ENCODE results near the gene EIF2B5.

Gene EIF2B5

DNA sequence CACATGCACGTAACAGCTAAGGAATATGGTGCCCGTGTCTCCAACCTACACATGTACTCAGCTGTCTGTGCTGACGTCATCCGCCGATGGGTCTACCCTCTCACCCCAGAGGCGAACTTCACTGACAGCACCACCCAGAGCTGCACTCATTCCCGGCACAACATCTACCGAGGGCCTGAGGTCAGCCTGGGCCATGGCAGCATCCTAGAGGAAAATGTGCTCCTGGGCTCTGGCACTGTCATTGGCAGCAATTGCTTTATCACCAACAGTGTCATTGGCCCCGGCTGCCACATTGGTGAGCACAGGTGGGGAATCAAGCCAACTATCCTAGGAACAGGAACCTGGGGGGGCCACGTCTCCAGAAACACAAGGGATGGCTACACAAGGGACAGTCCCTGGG is 5.3 kb downstream of the EIF2B5 start:
- peaks cover 31% of the 10 kb centered on the region for H3K36me3 ChIP-seq (replicated peaks; ENCODE audit: insufficient read depth, low read length)

DNA sequence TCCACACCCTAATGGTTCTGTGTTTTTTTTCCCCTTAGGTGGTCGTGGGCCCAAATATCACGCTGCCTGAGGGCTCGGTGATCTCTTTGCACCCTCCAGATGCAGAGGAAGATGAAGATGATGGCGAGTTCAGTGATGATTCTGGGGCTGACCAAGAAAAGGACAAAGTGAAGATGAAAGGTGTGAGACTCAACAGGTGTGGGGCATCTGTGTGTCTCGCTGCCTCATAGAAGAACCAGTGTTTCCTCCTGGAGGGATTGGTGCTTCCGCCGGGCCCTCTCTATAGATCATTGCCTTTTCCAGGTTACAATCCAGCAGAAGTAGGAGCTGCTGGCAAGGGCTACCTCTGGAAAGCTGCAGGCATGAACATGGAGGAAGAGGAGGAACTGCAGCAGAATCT is 7.0 kb downstream of the EIF2B5 start:
- H3K4me2 ChIP-seq (ENCODE audit: low read depth, low read length), result no peak overlapping the region
- no peak overlapping the region for H3K9ac ChIP-seq (ENCODE audit: low read length)
- H3K79me2 ChIP-seq (ENCODE audit: low read length), result peaks cover 32% of the 10 kb centered on the region
- no peaks in the 10 kb centered on the region for H3K4me1 ChIP-seq (ENCODE audit: low read length)
- H3K9me3 ChIP-seq (replicated peaks; ENCODE audit: insufficient read depth, low read length), result no peaks in the 10 kb centered on the region
- H3K36me3 ChIP-seq (replicated peaks; ENCODE audit: insufficient read depth, low read length), result peaks cover 31% of the 10 kb centered on the region
- TF ChIP-seq EZH2phosphoT487 (IDR thresholded peaks at IDR 0.05; ENCODE audit: low read length) (no peak), EZH2 (optimal IDR thresholded peaks at IDR 0.05; ENCODE audit: low read depth, low read length) (no peak)
- TF ChIP-seq, protein P1, sequence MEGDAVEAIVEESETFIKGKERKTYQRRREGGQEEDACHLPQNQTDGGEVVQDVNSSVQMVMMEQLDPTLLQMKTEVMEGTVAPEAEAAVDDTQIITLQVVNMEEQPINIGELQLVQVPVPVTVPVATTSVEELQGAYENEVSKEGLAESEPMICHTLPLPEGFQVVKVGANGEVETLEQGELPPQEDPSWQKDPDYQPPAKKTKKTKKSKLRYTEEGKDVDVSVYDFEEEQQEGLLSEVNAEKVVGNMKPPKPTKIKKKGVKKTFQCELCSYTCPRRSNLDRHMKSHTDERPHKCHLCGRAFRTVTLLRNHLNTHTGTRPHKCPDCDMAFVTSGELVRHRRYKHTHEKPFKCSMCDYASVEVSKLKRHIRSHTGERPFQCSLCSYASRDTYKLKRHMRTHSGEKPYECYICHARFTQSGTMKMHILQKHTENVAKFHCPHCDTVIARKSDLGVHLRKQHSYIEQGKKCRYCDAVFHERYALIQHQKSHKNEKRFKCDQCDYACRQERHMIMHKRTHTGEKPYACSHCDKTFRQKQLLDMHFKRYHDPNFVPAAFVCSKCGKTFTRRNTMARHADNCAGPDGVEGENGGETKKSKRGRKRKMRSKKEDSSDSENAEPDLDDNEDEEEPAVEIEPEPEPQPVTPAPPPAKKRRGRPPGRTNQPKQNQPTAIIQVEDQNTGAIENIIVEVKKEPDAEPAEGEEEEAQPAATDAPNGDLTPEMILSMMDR (IDR thresholded peaks at IDR 0.05; ENCODE audit: low read length), result no peak
- H3K9me2 ChIP-seq (replicated peaks; ENCODE audit: insufficient read depth, low read length), result no peaks in the 10 kb centered on the region
- H3K4me3 ChIP-seq (ENCODE audit: low read length), result no peak overlapping the region
- H4K20me1 ChIP-seq (ENCODE audit: insufficient read depth, low read length), result no peaks in the 10 kb centered on the region
- no peaks in the 10 kb centered on the region for H3F3A ChIP-seq (ENCODE audit: insufficient read depth, low read length)
- H2AFZ ChIP-seq (ENCODE audit: low read length), result no peak overlapping the region
- DNase-seq, result no peak
- H3K27ac ChIP-seq (ENCODE audit: low read length), result no peak overlapping the region
- H3K27me3 ChIP-seq (replicated peaks; ENCODE audit: insufficient read depth, low read length), result no peaks in the 10 kb centered on the region

More for the DNA sequence above, 5.3 kb downstream of the EIF2B5 start:
- Histone ChIP-seq H2AFZ (ENCODE audit: low read length) (no peak overlapping the region), H3K79me2 (ENCODE audit: low read length) (peaks cover 50% of the 10 kb centered on the region), H3K27ac (ENCODE audit: low read length) (no peak overlapping the region), H3F3A (ENCODE audit: insufficient read depth, low read length) (no peaks in the 10 kb centered on the region), H4K20me1 (ENCODE audit: insufficient read depth, low read length) (no peaks in the 10 kb centered on the region), H3K4me1 (ENCODE audit: low read length) (peaks cover 12% of the 10 kb centered on the region), H3K9me2 (replicated peaks; ENCODE audit: insufficient read depth, low read length) (no peaks in the 10 kb centered on the region), H3K4me3 (ENCODE audit: low read length) (no peak overlapping the region), H3K9me3 (replicated peaks; ENCODE audit: insufficient read depth, low read length) (no peaks in the 10 kb centered on the region), H3K9ac (ENCODE audit: low read length) (no peak overlapping the region), H3K27me3 (replicated peaks; ENCODE audit: insufficient read depth, low read length) (no peaks in the 10 kb centered on the region), H3K4me2 (ENCODE audit: low read depth, low read length) (no peak overlapping the region)
- no peak for DNase-seq
- no peak for TF ChIP-seq EZH2 (optimal IDR thresholded peaks at IDR 0.05; ENCODE audit: low read depth, low read length)
- no peak for TF ChIP-seq EZH2phosphoT487 (IDR thresholded peaks at IDR 0.05; ENCODE audit: low read length)
- TF ChIP-seq, protein P1 (IDR thresholded peaks at IDR 0.05; ENCODE audit: low read length), result no peak

DNA sequence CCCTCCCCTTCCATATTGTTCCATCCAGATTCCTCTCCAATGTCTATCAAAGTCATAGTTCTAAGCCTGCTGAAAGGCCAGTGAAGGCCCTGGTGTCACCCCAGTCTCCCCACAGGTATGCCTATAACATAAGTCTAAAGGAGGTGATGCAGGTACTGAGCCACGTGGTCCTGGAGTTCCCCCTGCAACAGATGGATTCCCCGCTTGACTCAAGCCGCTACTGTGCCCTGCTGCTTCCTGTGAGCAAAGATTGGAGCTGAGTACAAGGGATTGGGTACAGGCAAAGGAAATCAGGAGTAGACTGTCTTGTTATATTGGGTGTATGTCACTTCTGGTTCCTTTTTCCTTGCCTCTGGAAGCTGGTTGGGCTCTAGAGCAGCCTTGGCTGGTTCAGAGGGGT is 8.2 kb downstream of the EIF2B5 start:
- Histone ChIP-seq H3K9me3 (replicated peaks; ENCODE audit: insufficient read depth, low read length) (no peaks in the 10 kb centered on the region), H3F3A (ENCODE audit: insufficient read depth, low read length) (no peaks in the 10 kb centered on the region), H3K9ac (ENCODE audit: low read length) (no peak overlapping the region), H3K4me3 (ENCODE audit: low read length) (no peak overlapping the region), H3K9me2 (replicated peaks; ENCODE audit: insufficient read depth, low read length) (no peaks in the 10 kb centered on the region), H3K4me1 (ENCODE audit: low read length) (no peaks in the 10 kb centered on the region), H4K20me1 (ENCODE audit: insufficient read depth, low read length) (no peaks in the 10 kb centered on the region), H2AFZ (ENCODE audit: low read length) (no peak overlapping the region), H3K4me2 (ENCODE audit: low read depth, low read length) (no peak overlapping the region), H3K36me3 (replicated peaks; ENCODE audit: insufficient read depth, low read length) (peaks cover 25% of the 10 kb centered on the region), H3K27me3 (replicated peaks; ENCODE audit: insufficient read depth, low read length) (no peaks in the 10 kb centered on the region), H3K27ac (ENCODE audit: low read length) (no peak overlapping the region), H3K79me2 (ENCODE audit: low read length) (peaks cover 21% of the 10 kb centered on the region)
- TF ChIP-seq EZH2phosphoT487 (IDR thresholded peaks at IDR 0.05; ENCODE audit: low read length), result no peak
- TF ChIP-seq EZH2 (optimal IDR thresholded peaks at IDR 0.05; ENCODE audit: low read depth, low read length), result no peak
- TF ChIP-seq, protein P1 (IDR thresholded peaks at IDR 0.05; ENCODE audit: low read length), result no peak
- no peak for DNase-seq
